Measurements from ENCODE around the gene CHMP4B. TPM values are rescaled to one million over a fixed set of nuclear protein-coding genes. Genes with fewer than 3 reads are reported as not detected.

The CHMP4B gene
- total and polyA plus RNA-seq, 5 experiments from 2014 or later: 4.0 to 59.5 (median 5.0) TPM

- Mint-ChIP-seq H3K4me3 (peak overlapping the region; percentile 91 to 100 (median 98)), H3K27ac (peak overlapping the region; percentile 2 to 97 (median 92)), H3K27me3 (no peaks in the 10 kb centered on the region), H3K9me3 (no peaks in the 10 kb centered on the region), H3K36me3 (peaks cover 0 to 21% (median 0%) of the 10 kb centered on the region in 3 donors), H3K4me1 (peaks cover 44 to 70% (median 67%) of the 10 kb centered on the region in 4 donors)
- POLR2A ChIA-PET: interaction anchor here (1.4 to 3.0 kb wide), 3 partner anchors 36 to 180 kb away, joined by 3 to 22 read pairs (median 18); partner anchors contain the start of gene RALY
- no peak for DNase-seq
- ATAC-seq: no peak
Observed at GRCh38 chr20:33812908-33813462, 1.8 kb downstream of the CHMP4B start.

DNA sequence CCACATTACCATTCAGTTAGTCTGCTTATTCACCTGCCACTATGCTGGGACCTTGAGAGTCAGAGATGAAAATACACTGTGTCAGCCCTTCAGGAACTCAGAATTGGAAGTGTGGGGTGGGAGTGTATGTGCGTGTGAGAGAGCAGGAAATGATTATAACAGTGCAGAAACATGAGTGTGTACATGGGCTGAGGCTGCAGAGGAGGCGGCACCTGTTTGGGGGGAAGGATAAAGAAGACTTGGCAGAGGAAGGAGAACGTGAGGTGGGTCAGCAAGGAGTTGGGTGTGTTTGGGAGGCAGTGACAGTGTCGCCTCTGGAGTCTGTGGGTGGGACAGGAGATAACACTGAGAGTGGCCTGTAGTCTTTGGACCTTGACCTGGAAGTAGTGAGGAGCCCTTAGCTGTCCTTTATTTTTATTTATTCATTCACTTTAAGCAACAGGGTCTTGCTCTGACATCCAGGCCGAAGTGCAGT is 3.1 kb downstream of the CHMP4B start:
- no peak for DNase-seq
- peaks cover 0 to 28% (median 0%) of the 10 kb centered on the region in 3 donors for H3K36me3 Mint-ChIP-seq

DNA sequence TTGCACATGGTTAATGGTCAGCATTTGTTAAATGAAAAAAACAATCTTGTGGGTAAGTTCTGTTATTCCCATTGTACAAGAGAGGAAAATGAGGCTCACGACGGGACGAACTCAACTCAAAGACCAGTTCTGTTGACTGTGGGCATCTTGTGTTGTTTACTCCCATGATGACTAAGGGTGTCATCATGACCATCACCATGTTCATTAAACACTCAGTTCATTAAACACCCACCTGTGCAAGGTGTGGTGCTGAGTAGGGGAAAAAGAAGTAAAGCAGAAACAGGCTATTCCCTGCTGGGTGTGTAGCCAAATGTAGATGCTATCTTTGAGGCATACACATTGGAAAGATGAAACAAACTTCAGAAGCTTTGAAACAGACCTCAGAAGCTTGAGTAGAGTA is 4.5 kb downstream of the CHMP4B start:
- Mint-ChIP-seq H3K4me1 (peaks cover 49 to 93% (median 89%) of the 10 kb centered on the region in 4 donors), H3K27ac (no peak overlapping the region), H3K9me3 (no peaks in the 10 kb centered on the region), H3K27me3 (no peaks in the 10 kb centered on the region), H3K36me3 (peaks cover 0 to 36% (median 0%) of the 10 kb centered on the region in 3 donors), H3K4me3 (no peak overlapping the region)
- POLR2A ChIA-PET: no interaction called here
- ATAC-seq (no peak), DNase-seq (no peak)

More for the DNA sequence above, 3.1 kb downstream of the CHMP4B start:
- Mint-ChIP-seq H3K4me1 (peaks cover 45 to 82% (median 80%) of the 10 kb centered on the region in 4 donors), H3K9me3 (no peaks in the 10 kb centered on the region), H3K27me3 (no peaks in the 10 kb centered on the region), H3K4me3 (peak overlapping the region; percentile 13 to 100 (median 97)), H3K27ac (peak overlapping the region in 9 of 10 donors; percentile 1 to 88 (median 49))
- POLR2A ChIA-PET: interaction anchor here (0.6 kb wide), 1 partner anchor 58 kb away, joined by 3 read pairs; no protein-coding TSS in a partner anchor
- ATAC-seq: no peak

GRCh38 chr20:33816191-33816590 is 5.0 kb downstream of the CHMP4B start:
- Mint-ChIP-seq H3K27me3 (no peaks in the 10 kb centered on the region), H3K4me1 (peaks cover 47 to 90% (median 86%) of the 10 kb centered on the region in 4 donors), H3K9me3 (no peaks in the 10 kb centered on the region), H3K27ac (peak overlapping the region in 1 of 10 donors; percentile 81), H3K36me3 (peaks cover 0 to 36% (median 0%) of the 10 kb centered on the region in 3 donors), H3K4me3 (peak overlapping the region in 2 of 10 donors; percentile 11)
- DNase-seq (no peak), ATAC-seq (no peak)
- POLR2A ChIA-PET: no interaction called here

DNA sequence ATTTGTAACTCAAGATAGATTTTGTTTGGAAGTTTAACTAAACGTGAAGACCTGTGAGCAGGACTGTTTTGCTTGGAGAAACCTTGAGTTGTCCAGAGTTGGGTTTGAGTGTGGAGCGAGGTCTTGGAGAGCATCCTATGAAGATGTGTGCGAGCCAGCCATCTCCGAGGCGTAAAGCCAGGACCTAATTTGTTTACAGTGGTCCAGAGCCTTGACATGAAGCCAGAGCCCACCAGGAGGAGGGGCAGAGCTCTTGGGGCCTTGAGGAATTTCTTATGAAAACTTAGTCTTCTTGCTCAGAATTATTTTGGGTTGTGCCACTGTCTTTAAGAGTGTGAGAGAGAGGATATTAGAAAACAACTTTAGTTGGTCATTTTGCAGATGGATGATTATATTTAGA is 6.3 kb downstream of the CHMP4B start:
- Mint-ChIP-seq H3K9me3 (no peaks in the 10 kb centered on the region), H3K27ac (peak overlapping the region in 1 of 10 donors; percentile 12), H3K36me3 (peaks cover 0 to 37% (median 0%) of the 10 kb centered on the region in 3 donors), H3K27me3 (no peaks in the 10 kb centered on the region), H3K4me3 (no peak overlapping the region), H3K4me1 (peaks cover 42 to 89% (median 79%) of the 10 kb centered on the region in 4 donors)
- ATAC-seq (no peak), DNase-seq (no peak)
- POLR2A ChIA-PET: no interaction called here

DNA sequence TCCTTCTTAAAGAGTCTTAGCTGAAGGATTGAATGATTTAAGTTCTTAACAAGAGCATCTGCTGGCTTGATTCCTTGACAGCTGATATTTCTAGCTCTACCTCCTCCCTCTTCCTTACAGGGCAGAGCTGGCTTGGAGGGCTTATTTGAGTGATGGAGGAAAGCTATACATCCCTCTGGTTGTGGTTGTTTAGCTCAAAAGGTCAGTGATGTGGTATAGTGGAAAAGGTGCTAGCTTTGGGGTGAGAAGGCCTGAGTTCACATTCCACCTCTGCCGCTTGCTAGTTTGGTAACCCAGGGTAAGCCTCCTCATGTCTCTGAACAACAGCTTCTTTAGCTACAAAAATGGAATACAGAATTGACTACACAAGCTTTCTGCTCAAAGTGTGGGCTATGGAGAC is 8.3 kb downstream of the CHMP4B start:
- H3K4me1 Mint-ChIP-seq: peaks cover 28 to 86% (median 73%) of the 10 kb centered on the region in 4 donors
- no peak for ATAC-seq

DNA sequence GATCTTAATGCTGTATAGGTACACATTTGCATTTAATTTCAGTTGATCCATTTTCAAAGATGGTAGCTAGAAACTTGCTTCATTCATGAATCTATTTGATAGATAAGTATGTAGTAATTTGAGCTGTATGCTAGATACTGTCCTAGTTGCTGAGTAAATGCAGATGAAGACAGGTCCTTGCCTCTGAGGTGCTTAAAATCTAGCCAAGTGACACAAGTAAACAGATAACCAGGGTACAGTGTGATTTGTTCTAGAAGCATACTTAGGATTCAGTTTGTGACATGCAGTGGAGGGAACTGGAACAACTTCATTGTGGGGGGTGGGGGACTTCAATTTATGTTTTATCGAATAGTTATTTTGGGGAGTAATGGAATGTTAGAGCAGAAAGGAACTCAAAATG is 9.2 kb downstream of the CHMP4B start:
- H3K4me1 Mint-ChIP-seq: peaks cover 29 to 86% (median 74%) of the 10 kb centered on the region in 4 donors

More for the DNA sequence above, 8.3 kb downstream of the CHMP4B start:
- POLR2A ChIA-PET: interaction anchor here (1.6 to 2.6 kb wide), 2 partner anchors 8 to 35 kb away, joined by 3 to 8 read pairs; partner anchors contain the start of gene CHMP4B
- Mint-ChIP-seq H3K27me3 (no peaks in the 10 kb centered on the region), H3K36me3 (peaks cover 0 to 44% (median 0%) of the 10 kb centered on the region in 3 donors), H3K4me3 (no peak overlapping the region), H3K9me3 (no peaks in the 10 kb centered on the region), H3K27ac (peak overlapping the region in 4 of 10 donors; percentile 0 to 58 (median 41))
- no peak for DNase-seq

DNA sequence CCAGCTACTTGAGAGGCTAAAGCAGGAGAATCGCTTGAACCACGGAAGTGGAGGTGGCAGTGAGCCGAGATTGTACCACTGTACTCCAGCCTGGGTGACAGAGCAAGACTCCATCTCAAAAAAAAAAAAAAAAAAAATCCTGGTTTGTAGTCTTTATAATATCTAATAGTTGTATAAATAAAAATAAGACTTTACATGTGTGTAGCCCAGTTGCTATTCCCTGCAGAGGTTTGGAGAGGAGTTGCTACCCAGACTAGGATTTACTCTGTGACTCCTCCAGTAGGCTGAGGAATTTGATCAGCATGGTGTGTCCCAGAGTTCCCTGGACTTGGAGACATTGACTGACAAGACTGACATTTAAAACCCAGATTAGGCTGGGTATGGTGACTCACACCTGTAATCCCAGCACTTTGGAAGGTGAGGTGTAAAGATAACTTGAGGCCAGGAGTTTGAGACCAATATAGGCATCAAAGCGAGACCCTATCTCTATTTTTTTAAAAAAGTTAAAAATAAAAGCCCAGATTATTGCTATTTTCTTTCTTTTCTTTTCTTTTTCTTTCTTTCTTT is 10.2 kb downstream of the CHMP4B start:
- Mint-ChIP-seq H3K27me3 (no peaks in the 10 kb centered on the region), H3K4me3 (no peak overlapping the region), H3K36me3 (peaks cover 0 to 39% (median 0%) of the 10 kb centered on the region in 3 donors), H3K4me1 (peaks cover 35 to 86% (median 74%) of the 10 kb centered on the region in 4 donors), H3K27ac (peak overlapping the region in 2 of 10 donors; percentile 15 to 68), H3K9me3 (no peaks in the 10 kb centered on the region)
- ATAC-seq (no peak), DNase-seq (no peak)
- POLR2A ChIA-PET: interaction anchor here (2.6 kb wide), 1 partner anchor 10 kb away, joined by 8 read pairs; the partner anchor contains the start of gene CHMP4B

More for the DNA sequence above, 9.2 kb downstream of the CHMP4B start:
- no peak for DNase-seq
- Mint-ChIP-seq H3K36me3 (peaks cover 0 to 40% (median 0%) of the 10 kb centered on the region in 3 donors), H3K9me3 (no peaks in the 10 kb centered on the region), H3K4me3 (no peak overlapping the region), H3K27me3 (no peaks in the 10 kb centered on the region), H3K27ac (peak overlapping the region in 2 of 10 donors; percentile 27 to 71)
- POLR2A ChIA-PET: interaction anchor here (2.6 kb wide), 1 partner anchor 9 kb away, joined by 8 read pairs; the partner anchor contains the start of gene CHMP4B
- no peak for ATAC-seq

DNA sequence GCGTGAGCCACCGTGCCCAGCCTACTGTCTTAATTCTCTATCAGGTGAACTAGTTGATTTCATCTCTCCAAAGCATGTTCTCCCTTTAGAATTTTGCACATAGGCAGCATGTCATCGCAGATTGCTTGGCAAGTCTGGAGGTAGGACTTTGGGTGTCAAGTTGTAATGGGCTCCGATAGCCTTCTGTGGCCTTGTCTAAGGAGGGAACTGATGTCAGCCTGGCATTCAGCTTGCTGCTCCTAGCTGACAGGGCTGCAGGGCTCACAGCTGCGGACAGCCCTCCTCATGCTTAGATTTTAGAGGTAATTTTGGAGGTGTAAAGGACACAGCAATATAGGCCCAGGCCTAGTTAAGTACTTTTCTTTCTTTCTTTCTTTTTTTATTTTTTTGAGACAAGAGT is 11.3 kb downstream of the CHMP4B start:
- ATAC-seq (no peak), DNase-seq (no peak)
- H3K9me3 Mint-ChIP-seq: no peaks in the 10 kb centered on the region
- no peaks in the 10 kb centered on the region for H3K27me3 Mint-ChIP-seq
- POLR2A ChIA-PET: no interaction called here
- H3K4me1 Mint-ChIP-seq: peaks cover 35 to 86% (median 75%) of the 10 kb centered on the region in 4 donors
- H3K27ac Mint-ChIP-seq: peak overlapping the region in 1 of 10 donors; percentile 7
- H3K36me3 Mint-ChIP-seq: peaks cover 0 to 35% (median 0%) of the 10 kb centered on the region in 3 donors
- no peak overlapping the region for H3K4me3 Mint-ChIP-seq

GRCh38 chr20:33822991-33823390 is 11.8 kb downstream of the CHMP4B start:
- H3K9me3 Mint-ChIP-seq: no peaks in the 10 kb centered on the region
- H3K36me3 Mint-ChIP-seq: peaks cover 0 to 31% (median 0%) of the 10 kb centered on the region in 3 donors
- H3K4me1 Mint-ChIP-seq: peaks cover 33 to 86% (median 75%) of the 10 kb centered on the region in 4 donors
- peak overlapping the region in 1 of 10 donors; percentile 41 for H3K4me3 Mint-ChIP-seq
- ATAC-seq (no peak), DNase-seq (no peak)
- POLR2A ChIA-PET: interaction anchor here (0.7 kb wide), 1 partner anchor 306 kb away, joined by 3 read pairs; no protein-coding TSS in a partner anchor
- no peaks in the 10 kb centered on the region for H3K27me3 Mint-ChIP-seq
- H3K27ac Mint-ChIP-seq: no peak overlapping the region

DNA sequence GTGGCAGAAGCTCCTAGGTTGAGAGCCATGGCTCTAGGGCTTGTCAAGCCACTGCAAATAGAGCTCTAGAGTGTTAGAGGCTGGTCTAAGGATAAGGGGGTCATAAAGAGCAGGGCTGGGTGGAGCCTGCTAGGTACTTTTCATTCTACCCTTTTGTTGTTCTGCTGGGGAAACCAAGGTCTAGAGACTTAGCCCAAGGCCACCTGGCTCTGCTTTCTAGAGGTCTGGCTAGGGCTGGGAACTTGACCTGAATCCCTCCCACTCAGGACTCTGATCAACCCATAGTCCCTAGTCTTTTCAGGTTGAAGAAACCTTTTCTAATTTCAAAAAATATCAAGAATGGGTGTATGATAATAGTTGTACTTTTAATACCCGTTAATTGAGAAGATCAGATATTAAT is 13.7 kb downstream of the CHMP4B start:
- Mint-ChIP-seq H3K27me3 (no peaks in the 10 kb centered on the region), H3K4me1 (peaks cover 45 to 86% (median 76%) of the 10 kb centered on the region in 4 donors), H3K36me3 (peaks cover 0 to 23% (median 0%) of the 10 kb centered on the region in 3 donors), H3K9me3 (no peaks in the 10 kb centered on the region), H3K27ac (peak overlapping the region in 3 of 10 donors; percentile 31 to 61 (median 43)), H3K4me3 (peak overlapping the region in 3 of 10 donors; percentile 2 to 24 (median 6))
- POLR2A ChIA-PET: interaction anchor here (0.6 kb wide), 1 partner anchor 859 kb away, joined by 3 read pairs; no protein-coding TSS in a partner anchor
- DNase-seq: no peak
- no peak for ATAC-seq

GRCh38 chr20:33825340-33826269 is 14.5 kb downstream of the CHMP4B start:
- H3K4me3 Mint-ChIP-seq: peak overlapping the region in 2 of 10 donors; percentile 49 to 60
- peaks cover 44 to 86% (median 79%) of the 10 kb centered on the region in 4 donors for H3K4me1 Mint-ChIP-seq

More at GRCh38 chr20:33825340-33826269, 14.5 kb downstream of the CHMP4B start:
- H3K9me3 Mint-ChIP-seq: no peaks in the 10 kb centered on the region
- DNase-seq (no peak), ATAC-seq (no peak)
- H3K27me3 Mint-ChIP-seq: no peaks in the 10 kb centered on the region
- peaks cover 0 to 22% (median 0%) of the 10 kb centered on the region in 3 donors for H3K36me3 Mint-ChIP-seq
- peak overlapping the region in 9 of 10 donors; percentile 22 to 82 (median 49) for H3K27ac Mint-ChIP-seq
- POLR2A ChIA-PET: no interaction called here

Measured in naive thymus-derived CD8-positive, alpha-beta T cell (primary cell).